HTR-8/SVneo (cell line): ENCODE results near the gene TP53TG3D.
"Not testable (repeated sequence)": the region's sequence is repeated elsewhere in the genome, so short reads cannot be mapped to it uniquely, and the experiment has no call there.

Source experiments
- DNase-seq: peaks from one replicate; pipeline ENCODE4 v3.0.0; 2011; ENCODE audit warnings: low spot score, mixed read lengths; ENCODE audit not compliant: insufficient read length
- FAIRE-seq: peaks from 2 replicates; lab custom pipeline; 2011; peaks lifted over from hg19 to GRCh38; lab: Jason Lieb, UNC

The TP53TG3D gene, protein sequence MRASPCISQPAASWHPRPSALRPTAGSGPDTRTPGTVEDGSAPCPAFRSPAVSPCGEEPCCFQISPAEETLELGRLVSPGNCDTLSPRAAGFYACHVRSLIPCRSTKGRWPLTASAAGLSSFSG

DNA sequence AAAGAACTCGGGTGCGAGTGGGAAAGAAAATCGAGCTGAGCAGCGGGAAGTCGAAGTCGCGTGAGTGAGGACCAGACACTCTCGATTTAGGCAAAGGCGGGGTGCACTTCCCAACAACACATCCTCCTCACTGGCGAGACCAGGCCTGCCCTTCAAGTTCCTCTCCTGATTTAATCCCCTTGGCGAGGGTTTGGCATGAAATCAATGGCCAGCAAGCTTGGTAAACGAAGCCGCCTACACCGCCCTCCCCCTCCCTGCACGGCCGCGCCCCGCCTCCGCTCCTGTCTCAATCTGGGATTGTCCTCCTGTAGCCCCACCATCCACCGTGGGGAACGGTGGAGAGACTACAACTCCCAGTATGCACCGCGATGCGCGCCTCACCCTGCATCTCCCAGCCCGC, at the start of gene TP53TG3D:
Gene TP53TG3D, plus strand, starts transcription at position 301 of the 400 bp plus-strand sequence. Its CDS starts 68 bp downstream, at position 369.
- not testable (repeated sequence) for DNase-seq, FAIRE-seq

DNA sequence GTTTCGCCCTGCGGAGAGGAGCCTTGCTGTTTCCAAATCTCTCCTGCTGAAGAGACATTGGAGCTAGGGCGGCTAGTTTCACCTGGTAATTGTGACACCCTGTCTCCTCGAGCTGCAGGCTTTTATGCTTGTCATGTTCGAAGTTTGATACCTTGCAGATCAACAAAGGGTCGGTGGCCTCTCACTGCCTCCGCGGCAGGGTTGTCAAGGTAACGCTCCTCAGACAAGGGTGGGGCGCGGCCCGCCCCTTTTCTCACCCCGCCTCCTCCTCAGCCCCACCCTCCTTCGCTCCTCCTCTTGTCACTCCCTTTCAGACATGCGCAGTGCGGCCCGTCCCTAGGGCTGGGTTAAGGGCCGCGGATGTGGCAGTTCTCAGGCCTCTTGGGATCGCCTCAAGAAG, 421 bp downstream of the TP53TG3D start:
- not testable (repeated sequence) for FAIRE-seq, DNase-seq

DNA sequence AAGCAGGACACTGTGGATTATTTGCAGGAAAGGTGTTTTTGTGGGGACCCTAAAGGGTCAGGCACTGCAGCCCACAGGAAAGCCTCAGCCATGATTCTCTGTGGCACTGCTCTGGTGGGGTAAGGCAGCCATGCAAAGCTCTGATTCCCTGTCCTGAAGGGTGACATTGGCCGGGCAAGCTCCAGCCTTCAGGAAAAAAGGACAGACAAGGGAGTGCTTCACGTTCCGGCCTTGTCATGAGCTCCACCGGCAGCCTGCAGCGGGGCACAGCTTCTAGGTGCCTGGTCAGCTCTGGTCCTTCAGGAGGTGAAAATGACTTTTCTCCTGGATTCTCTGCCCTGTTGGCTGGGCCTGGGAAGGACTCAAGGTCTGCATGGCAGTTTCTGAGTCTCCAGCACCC, 8.4 kb downstream of the TP53TG3D start:
- FAIRE-seq, DNase-seq: not testable (repeated sequence)

DNA sequence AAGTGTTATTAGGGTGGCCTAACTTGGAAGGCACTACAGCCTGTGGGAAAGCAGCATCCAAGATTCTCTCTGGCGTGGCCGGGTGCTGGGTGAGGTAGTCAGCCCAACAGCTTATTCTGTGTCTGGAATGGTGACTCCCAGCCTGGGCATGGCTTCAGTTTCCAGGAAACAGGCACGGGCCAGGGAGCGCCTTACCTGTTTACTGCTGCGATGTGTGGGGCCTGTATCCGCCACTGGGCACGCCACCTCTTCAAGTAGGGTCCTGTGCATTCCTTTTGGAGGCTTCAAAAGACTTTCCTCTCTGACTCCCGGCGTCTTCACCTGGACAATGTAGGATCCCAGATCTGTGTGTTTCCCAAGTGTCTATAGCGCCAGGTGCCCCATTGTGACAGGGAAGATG, 10.5 kb downstream of the TP53TG3D start:
- FAIRE-seq, DNase-seq: not testable (repeated sequence)

DNA sequence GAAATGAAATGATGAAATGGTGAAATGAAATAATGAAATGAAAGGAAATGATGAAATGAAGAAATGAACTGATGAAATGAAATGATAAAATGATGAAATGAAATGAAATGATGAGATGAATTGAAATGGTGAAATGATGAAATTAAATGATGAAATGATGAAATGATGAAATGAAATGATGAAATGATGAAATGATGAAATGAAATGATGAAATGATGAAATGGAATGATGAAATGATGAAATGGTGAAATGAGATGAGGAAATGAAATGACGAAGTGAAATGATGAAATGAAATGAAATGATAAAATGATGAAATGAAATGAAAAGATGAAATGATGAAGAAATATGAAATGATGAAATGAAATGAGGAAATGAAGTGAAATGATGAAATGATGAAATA, 28.8 kb downstream of the TP53TG3D start:
- not testable (repeated sequence) for FAIRE-seq, DNase-seq

DNA sequence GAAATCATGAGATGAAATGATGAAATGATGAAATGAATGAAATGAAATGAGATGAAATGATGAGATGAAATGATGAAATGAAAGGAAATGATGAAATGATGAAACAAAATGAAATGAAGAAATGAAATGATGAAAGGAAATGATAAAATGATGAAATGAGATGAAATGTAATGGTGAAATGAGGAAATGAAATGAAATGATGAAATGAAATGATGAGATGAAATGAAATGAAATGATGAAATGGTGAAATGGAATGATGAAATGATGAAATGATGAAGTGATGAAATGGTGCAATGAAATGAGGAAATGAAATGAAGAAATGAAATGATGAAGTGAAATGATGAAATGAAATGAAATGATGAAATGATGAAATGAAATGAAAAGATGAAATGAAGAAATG, 29.9 kb downstream of the TP53TG3D start:
- not testable (repeated sequence) for DNase-seq, FAIRE-seq

DNA sequence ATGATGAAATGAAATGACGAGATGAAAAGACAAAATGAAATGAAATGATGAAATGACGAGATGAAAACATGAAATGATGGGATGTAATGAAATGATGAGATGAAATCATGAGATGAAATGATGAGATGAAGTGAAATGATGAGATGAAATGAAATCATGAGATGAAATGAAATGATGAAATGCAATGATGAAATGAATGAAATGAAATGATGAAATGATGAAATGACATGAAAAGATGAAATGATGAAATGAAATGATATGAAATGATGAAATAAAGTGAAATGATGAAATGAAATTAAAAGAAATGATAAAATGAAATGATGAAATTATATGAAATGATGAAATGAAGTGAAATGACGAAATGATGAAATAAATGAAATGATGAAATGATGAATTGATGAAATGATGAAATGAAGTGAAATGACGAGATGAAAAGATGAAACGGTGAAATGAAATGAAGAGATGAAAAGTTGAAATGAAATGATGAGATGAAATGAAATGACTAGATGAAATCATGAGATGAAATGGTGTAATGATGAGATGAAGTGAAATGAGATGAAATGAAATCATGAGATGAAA, 30.9 kb downstream of the TP53TG3D start:
- not testable (repeated sequence) for FAIRE-seq, DNase-seq

DNA sequence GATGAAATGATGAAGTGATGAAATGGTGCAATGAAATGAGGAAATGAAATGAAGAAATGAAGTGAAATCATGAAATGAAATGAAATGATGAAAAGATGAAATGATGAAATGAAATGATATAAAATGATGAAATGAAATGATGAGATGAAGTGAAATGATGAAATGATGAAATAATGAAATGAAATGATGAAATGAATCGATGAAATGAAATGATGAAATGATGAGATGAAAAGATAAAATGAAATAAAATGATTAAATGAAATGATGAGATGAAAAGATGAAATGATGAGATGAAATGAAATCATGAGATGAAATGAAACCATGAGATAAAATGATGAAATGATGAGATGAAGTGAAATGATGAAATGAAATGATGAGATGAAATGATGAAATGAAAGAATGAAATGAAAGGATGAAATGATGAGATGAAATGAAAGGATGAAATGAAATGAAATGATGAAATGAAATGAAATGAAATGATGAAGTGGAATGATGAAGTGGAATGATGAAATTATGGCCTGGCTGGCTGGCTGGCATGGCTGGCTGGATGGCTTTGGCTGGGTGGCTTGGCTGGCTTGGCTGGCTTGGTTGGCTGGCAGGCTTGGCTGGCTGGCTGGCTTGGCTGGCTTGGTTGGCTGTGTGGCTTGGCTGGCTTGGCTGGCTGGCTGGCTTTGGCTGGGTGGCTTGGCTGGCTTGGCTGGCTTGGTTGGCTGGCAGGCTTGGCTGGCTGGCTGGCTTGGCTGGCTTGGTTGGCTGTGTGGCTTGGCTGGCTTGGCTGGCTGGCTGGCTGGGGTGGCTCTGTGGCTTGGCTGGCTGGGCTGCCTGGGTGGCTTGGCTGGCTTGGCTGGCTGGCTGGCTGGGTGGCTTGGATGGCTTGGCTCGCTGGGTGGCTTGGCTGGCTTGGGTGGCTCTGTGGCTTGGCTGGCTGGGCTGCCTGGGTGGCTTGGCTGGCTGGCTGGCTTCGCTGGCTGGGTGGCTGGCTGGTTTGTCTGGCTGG, 32.0 kb downstream of the TP53TG3D start:
- DNase-seq, FAIRE-seq: not testable (repeated sequence)

DNA sequence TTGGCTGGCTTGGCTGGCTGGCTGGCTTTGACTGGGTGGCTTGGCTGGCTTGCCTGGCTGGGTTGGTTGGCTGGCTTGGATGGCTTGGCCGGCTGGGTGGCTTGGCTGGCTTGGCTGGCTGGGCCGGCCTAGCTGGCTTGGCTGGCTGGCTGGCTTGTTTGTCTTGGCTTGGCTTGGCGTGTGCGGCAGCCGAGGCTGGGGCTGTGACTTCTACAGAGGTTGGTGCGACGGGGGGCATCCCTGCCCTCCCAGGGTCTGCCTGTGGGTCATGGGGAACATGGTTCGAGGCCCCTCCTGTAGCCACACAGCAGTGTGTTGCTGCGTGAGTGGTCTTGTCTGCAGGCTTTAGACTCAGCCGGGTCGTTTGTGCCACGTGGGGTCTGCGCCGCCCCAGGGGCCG, 33.1 kb downstream of the TP53TG3D start:
- FAIRE-seq = not testable (repeated sequence)

DNA sequence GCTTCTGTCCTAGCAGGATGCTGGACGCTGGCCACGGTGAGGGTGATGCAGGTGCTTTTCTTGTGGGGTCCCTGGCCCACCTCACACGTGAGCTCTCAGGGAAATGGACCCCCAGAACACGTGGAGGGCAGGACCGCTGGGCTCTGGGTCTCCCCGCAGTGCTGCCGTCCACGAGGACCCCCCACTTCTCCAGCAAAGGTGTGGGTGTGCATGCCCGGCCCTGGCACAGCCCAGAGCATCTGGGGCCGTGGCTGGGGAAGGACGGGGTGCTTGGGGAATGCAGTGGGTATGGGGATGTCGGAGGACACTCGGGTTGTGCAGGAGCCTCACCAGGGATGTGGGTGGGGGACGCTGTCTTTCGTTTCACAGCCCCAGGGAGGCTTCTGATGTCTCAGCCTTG, 34.7 kb downstream of the TP53TG3D start:
- DNase-seq, FAIRE-seq: not testable (repeated sequence)

More for the DNA sequence above, 33.1 kb downstream of the TP53TG3D start:
- not testable (repeated sequence) for DNase-seq

DNA sequence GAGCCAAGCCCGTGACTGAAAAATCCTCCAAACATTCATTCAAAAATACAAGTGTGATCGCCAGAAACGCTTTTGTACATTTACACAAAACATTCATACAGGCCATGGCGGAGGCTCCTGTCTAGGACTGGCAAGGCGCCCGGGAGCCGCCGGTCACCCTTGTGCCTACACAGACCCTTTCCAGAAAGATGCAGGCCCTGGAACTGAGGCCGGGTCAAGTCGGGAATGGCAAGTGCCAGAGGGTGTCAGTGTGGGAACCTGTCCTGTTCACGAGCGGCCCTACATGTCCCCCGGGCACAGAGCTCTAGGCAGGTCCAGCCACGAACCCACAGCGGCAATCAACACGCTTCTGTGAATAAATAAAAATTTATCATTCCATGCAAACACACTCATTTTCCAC, 36.1 kb downstream of the TP53TG3D start:
- FAIRE-seq, DNase-seq: not testable (repeated sequence)

DNA sequence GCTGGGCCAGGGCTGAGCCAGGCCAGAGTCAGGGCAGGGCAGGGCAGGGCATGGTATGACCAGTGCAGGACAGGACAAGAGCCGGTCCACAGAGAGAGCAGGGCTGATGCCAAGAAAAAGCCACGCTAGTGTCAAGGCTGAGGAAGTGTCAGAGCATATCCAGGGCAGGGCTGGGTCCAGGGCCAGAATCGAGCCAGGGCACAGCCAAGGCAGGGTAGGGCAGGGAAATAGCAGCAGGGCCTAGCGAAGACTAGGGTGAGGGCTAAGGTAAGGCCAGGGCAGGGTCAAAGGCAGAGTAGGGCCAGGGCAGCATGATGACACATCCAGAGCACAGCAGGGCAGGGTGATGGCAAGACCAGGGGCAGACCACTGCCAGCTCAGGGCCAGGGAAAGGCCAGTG, 49.7 kb downstream of the TP53TG3D start:
- FAIRE-seq, DNase-seq: not testable (repeated sequence)
